ENCODE results near the gene ABCC4. TPM values are rescaled to one million over a fixed set of nuclear protein-coding genes. Genes with fewer than 3 reads are reported as not detected.

ABCC4 gene
- total and polyA plus RNA-seq, 2 of the 13 experiments (the other 11 are each of a cell fraction or from before 2014, with no cell fraction given) = 4.2 to 11.3 TPM

DNA sequence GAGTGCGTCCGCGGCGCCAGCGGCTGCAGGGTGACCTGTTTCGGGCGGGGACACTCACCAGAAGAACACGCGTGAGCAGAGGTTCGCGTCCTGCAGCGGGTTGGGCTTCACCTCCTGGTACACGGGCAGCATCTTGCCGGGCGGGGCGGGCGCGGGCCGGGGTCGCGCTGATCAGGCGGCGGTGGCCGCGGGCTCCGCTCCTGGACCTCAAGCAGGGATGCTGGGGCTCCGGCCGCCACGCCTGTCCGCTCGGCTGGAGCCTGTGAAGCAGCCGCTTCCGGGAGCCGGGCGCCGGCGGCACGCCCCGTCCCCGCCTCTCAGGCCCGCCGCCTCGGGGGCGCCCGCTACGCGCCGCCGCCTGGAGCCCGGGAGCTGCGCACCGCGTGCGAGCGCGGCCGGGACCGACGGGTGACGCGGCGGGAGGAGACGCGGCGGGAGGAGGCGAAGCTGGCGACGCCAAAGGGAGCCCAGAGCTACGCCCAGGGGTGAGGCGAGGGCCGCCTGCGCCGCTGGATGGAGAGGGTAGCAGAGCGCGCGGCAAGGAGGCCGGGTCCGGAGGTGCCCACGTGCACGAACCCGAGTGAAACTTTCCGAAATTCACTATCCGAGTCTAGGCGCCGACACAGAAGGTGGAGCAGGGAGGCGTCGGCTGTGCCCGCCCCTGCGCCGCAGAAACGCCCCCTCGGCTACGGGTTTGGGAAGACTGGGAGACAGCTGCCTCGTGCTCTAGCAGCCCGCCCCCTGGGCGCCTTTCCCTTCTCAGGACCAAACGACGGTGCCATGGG is at the start of gene ABCC4 (continued):
- TF ChIP-seq, protein P1, sequence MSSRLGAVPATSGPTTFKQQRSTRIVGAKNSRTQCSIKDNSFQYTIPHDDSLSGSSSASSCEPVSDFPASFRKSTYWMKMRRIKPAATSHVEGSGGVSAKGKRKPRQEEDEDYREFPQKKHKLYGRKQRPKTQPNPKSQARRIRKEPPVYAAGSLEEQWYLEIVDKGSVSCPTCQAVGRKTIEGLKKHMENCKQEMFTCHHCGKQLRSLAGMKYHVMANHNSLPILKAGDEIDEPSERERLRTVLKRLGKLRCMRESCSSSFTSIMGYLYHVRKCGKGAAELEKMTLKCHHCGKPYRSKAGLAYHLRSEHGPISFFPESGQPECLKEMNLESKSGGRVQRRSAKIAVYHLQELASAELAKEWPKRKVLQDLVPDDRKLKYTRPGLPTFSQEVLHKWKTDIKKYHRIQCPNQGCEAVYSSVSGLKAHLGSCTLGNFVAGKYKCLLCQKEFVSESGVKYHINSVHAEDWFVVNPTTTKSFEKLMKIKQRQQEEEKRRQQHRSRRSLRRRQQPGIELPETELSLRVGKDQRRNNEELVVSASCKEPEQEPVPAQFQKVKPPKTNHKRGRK (CRISPR knock-in tag; IDR thresholded peaks at IDR 0.05) = no peak
- TF ChIP-seq ZNF260 (CRISPR knock-in tag; IDR thresholded peaks at IDR 0.05; ENCODE audit: borderline replicate concordance, low read depth) (no peak), NFYC (CRISPR knock-in tag; IDR thresholded peaks at IDR 0.05) (no peak; the same call in 1 of the 2 replicates), PAF1 (CRISPR knock-in tag; IDR thresholded peaks at IDR 0.05) (no peak), ZNF737 (CRISPR knock-in tag; IDR thresholded peaks at IDR 0.05; ENCODE audit: borderline replicate concordance) (no peak), KDM3A (CRISPR knock-in tag; IDR thresholded peaks at IDR 0.05; ENCODE audit: low read depth) (no peak), SMAD9 (CRISPR knock-in tag; IDR thresholded peaks at IDR 0.05) (no peak), SOX13 (IDR thresholded peaks at IDR 0.05) (no peak), SOX13 (CRISPR knock-in tag; conservative IDR thresholded peaks at IDR 0.05 in 1 of 2, IDR thresholded peaks at IDR 0.05 in 1 of 2) (no peak), DMAP1 (CRISPR knock-in tag; IDR thresholded peaks at IDR 0.05) (no peak; the same call in 1 of the 2 replicates), ZBTB7A (CRISPR knock-in tag; IDR thresholded peaks at IDR 0.05) (no peak), TBX3 (IDR thresholded peaks at IDR 0.05; ENCODE audit: borderline replicate concordance) (no peak), RAD51 (IDR thresholded peaks at IDR 0.05; ENCODE audit: borderline replicate concordance) (no peak), HNRNPLL (IDR thresholded peaks at IDR 0.05; ENCODE audit: low read depth, low read length, poor library complexity, severe bottlenecking) (no peak), YY1 (IDR thresholded peaks at IDR 0.05; ENCODE audit: insufficient read depth, insufficient replicate concordance, low read depth, low read length) (no peak), ZNF530 (CRISPR knock-in tag; IDR thresholded peaks at IDR 0.05; ENCODE audit: low read depth) (no peak)
- TF ChIP-seq, protein P2, sequence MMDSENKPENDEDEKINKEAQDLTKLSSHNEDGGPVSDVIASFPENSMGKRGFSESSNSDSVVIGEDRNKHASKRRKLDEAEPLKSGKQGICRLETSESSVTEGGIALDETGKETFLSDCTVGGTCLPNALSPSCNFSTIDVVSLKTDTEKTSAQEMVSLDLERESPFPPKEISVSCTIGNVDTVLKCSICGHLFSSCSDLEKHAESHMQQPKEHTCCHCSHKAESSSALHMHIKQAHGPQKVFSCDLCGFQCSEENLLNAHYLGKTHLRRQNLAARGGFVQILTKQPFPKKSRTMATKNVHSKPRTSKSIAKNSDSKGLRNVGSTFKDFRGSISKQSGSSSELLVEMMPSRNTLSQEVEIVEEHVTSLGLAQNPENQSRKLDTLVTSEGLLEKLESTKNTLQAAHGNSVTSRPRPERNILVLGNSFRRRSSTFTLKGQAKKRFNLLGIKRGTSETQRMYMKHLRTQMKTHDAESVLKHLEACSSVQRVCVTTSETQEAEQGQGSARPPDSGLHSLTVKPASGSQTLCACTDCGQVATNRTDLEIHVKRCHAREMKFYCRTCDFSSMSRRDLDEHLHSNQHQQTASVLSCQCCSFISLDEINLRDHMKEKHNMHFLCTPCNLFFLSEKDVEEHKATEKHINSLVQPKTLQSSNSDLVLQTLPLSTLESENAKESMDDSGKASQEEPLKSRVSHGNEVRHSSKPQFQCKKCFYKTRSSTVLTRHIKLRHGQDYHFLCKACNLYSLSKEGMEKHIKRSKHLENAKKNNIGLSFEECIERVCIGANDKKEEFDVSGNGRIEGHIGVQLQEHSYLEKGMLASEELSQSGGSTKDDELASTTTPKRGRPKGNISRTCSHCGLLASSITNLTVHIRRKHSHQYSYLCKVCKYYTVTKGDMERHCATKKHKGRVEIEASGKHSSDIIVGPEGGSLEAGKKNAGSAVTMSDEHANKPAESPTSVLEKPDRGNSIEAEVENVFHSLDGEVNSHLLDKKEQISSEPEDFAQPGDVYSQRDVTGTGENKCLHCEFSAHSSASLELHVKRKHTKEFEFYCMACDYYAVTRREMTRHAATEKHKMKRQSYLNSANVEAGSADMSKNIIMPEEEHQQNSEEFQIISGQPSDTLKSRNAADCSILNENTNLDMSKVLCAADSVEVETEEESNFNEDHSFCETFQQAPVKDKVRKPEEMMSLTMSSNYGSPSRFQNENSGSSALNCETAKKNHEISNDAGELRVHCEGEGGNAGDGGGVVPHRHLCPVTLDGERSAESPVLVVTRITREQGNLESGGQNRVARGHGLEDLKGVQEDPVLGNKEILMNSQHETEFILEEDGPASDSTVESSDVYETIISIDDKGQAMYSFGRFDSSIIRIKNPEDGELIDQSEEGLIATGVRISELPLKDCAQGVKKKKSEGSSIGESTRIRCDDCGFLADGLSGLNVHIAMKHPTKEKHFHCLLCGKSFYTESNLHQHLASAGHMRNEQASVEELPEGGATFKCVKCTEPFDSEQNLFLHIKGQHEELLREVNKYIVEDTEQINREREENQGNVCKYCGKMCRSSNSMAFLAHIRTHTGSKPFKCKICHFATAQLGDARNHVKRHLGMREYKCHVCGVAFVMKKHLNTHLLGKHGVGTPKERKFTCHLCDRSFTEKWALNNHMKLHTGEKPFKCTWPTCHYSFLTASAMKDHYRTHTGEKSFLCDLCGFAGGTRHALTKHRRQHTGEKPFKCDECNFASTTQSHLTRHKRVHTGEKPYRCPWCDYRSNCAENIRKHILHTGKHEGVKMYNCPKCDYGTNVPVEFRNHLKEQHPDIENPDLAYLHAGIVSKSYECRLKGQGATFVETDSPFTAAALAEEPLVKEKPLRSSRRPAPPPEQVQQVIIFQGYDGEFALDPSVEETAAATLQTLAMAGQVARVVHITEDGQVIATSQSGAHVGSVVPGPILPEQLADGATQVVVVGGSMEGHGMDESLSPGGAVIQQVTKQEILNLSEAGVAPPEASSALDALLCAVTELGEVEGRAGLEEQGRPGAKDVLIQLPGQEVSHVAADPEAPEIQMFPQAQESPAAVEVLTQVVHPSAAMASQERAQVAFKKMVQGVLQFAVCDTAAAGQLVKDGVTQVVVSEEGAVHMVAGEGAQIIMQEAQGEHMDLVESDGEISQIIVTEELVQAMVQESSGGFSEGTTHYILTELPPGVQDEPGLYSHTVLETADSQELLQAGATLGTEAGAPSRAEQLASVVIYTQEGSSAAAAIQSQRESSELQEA (CRISPR knock-in tag; IDR thresholded peaks at IDR 0.05; ENCODE audit: not compliant biosample characterization) = no peak

Measured in HepG2 (cell line).